RWPE2 (cell line): ENCODE results near the gene SERINC2.

Experiments
- ATAC-seq: fragments of 200-7000 bp; cut with Tn5 transposase; 3 replicates; pipeline ENCODE4 v1.9.1; 2021; ENCODE audit warnings: low read depth
- DNase-seq: peaks from one replicate; pipeline ENCODE4 v3.0.0-alpha.2; 2020; ENCODE audit warnings: low spot score
- H3K27ac ChIP-seq: fragments of 450-650 bp; 2 replicates; pipeline ENCODE4 v1.5.1; 2017; ENCODE audit warnings: mild to moderate bottlenecking; ENCODE audit not compliant: poor library complexity, severe bottlenecking
- H3K27me3 ChIP-seq: fragments of 250-450 bp; sonication (Bioruptor Pico); 2 replicates; pipeline ENCODE4 v1.5.1; 2021; ENCODE audit warnings: mild to moderate bottlenecking, moderate library complexity; ENCODE audit not compliant: insufficient read depth, poor library complexity, severe bottlenecking
- H3K36me3 ChIP-seq: fragments of 250-450 bp; sonication (Bioruptor Pico); 2 replicates; pipeline ENCODE4 v1.5.1; 2020; ENCODE audit warnings: low read depth, mild to moderate bottlenecking, moderate library complexity
- H3K4me1 ChIP-seq: fragments of 250-450 bp; sonication (Bioruptor Pico); 2 replicates; pipeline ENCODE4 v1.5.1; 2021; ENCODE audit warnings: mild to moderate bottlenecking, moderate library complexity; ENCODE audit not compliant: insufficient read depth, poor library complexity, severe bottlenecking
- H3K4me3 ChIP-seq: fragments of 250-450 bp; sonication (Bioruptor Pico); 2 replicates; pipeline ENCODE4 v1.5.1; 2021; ENCODE audit warnings: mild to moderate bottlenecking, moderate library complexity; ENCODE audit not compliant: severe bottlenecking
- H3K9me3 ChIP-seq: fragments of 250-450 bp; sonication (Bioruptor Pico); 2 replicates; pipeline ENCODE4 v1.5.1; 2021; ENCODE audit warnings: mild to moderate bottlenecking, moderate library complexity; ENCODE audit not compliant: severe bottlenecking
- CTCF ChIP-seq: fragments of 450-650 bp; IDR thresholded peaks from one replicate; pipeline ENCODE4 v1.5.1; 2017; ENCODE audit warnings: mild to moderate bottlenecking, moderate library complexity; ENCODE audit not compliant: poor library complexity, severe bottlenecking

SERINC2 gene

DNA sequence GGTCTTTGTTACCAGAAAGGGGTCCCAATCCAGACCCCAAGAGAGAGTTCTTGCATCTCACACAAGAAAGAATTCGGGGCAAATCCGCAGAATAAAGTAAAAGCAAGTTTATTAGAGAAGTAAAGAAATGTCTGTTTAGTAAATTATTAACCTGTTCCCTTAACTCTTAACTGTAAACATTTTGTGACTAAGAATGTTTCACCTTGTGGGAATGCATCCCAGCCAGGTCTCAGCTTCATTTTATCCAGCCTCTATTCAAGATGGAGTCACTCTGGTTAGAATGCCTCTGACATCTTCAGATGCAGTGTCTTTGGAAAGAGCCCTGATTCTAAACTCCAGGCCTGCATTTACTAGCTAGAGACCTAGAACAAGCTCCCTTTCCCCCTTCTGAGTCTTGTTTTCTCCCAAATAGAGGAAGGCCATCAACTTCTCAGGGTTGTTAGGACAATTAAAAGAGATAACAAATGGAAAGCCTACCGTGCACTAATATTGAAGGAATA is 35.6 kb upstream of the SERINC2 start:
- H3K27ac ChIP-seq, result no peak overlapping the region
- H3K36me3 ChIP-seq, result no peaks in the 10 kb centered on the region
- H3K4me3 ChIP-seq, result no peak overlapping the region
- peaks cover 18% of the 10 kb centered on the region for H3K4me1 ChIP-seq
- no peak for ATAC-seq
- H3K27me3 ChIP-seq, result no peaks in the 10 kb centered on the region
- no peak for DNase-seq
- H3K9me3 ChIP-seq, result peaks cover 4% of the 10 kb centered on the region
- no peak for TF ChIP-seq CTCF

GRCh38 chr1:31378001-31378400 is 35.0 kb upstream of the SERINC2 start:
- Histone ChIP-seq H3K4me3 (no peak overlapping the region), H3K4me1 (peaks cover 18% of the 10 kb centered on the region), H3K27ac (no peak overlapping the region), H3K27me3 (no peaks in the 10 kb centered on the region), H3K36me3 (no peaks in the 10 kb centered on the region), H3K9me3 (peaks cover 4% of the 10 kb centered on the region)
- no peak for TF ChIP-seq CTCF
- ATAC-seq (no peak), DNase-seq (no peak)

- DNase-seq (no peak), ATAC-seq (no peak)
- H3K27ac ChIP-seq, result no peak overlapping the region
- H3K36me3 ChIP-seq, result no peaks in the 10 kb centered on the region
- TF ChIP-seq CTCF, result no peak
- H3K4me3 ChIP-seq, result no peak overlapping the region
- peaks cover 8% of the 10 kb centered on the region for H3K4me1 ChIP-seq
- no peaks in the 10 kb centered on the region for H3K27me3 ChIP-seq
- H3K9me3 ChIP-seq, result peaks cover 4% of the 10 kb centered on the region
Measured at GRCh38 chr1:31380181-31380580, 32.8 kb upstream of the SERINC2 start.

DNA sequence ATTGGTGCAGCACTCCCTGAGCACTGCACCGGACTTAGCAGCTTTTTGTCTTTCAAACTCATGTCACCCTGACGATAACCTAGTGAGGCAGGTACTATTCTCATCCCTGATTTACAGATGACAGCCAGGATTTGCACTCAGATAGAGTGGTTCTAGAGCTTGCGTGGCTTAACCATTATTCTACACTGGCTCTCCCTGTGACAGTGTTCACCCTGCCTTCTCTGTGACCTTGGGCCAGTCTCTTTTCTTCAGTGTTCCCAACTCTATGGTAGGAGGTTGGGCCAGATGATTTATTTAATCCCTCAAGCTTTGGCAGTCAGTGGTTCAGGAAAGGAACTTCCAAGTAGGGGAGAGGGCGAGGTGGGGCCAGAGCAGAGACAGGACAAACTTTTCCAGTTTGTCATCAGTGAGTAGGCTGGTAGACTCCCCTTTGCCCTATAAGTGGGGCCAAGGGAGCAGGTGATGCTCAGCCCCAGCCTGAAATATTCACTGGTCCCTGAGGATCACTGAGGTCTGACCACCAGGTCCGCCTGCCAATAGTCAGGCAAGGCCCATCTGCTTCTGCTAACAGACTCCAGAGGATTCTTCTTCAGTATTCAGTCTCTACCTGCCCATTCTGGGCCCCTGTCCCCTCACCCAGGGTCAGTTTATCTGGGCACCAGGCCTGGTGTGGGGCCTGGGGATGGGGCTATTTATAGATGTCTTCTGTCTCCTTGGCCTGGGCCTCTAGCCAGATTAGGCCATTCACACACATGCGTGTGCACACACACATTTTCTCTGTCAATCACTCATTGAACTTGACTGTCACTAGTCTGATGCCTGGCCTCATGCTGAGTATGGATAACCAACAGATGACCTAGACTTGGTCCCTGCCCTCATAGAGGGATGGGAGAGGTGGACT is 31.4 kb upstream of the SERINC2 start:
- H3K27ac ChIP-seq, result no peak overlapping the region
- H3K9me3 ChIP-seq, result peaks cover 4% of the 10 kb centered on the region
- H3K4me3 ChIP-seq, result no peak overlapping the region
- H3K27me3 ChIP-seq, result no peaks in the 10 kb centered on the region
- H3K36me3 ChIP-seq, result no peaks in the 10 kb centered on the region
- DNase-seq (no peak), ATAC-seq (peak; percentile 51)
- peaks cover 8% of the 10 kb centered on the region for H3K4me1 ChIP-seq
- no peak for TF ChIP-seq CTCF
